Fibroblast of lung (primary cell): Measurements from ENCODE around the gene LSM3. TPM values are rescaled to one million over a fixed set of nuclear protein-coding genes. Genes with fewer than 3 reads are reported as not detected.

Experiments used
- DNase-seq, 2 donors: peaks; one replicate each; pipeline versions ENCODE4 v3.0.0 to v3.0.0-alpha.2; 2010; ENCODE audit warnings: low read depth in 2 of 2
- H2AFZ ChIP-seq: 2 replicates; pipeline ENCODE4 v1.5.1; 2012; ENCODE audit warnings: low read length, control low read depth, inconsistent platforms
- H3K27ac ChIP-seq: 2 replicates; pipeline ENCODE4 v1.5.1; 2011; ENCODE audit warnings: low read length, control low read depth; ENCODE audit not compliant: insufficient read depth
- H3K27me3 ChIP-seq: 2 replicates; pipeline ENCODE4 v1.5.1; 2011; ENCODE audit warnings: mild to moderate bottlenecking, low read length; ENCODE audit not compliant: control insufficient read depth, insufficient read depth
- H3K36me3 ChIP-seq: 2 replicates; pipeline ENCODE4 v1.5.1; 2011; ENCODE audit warnings: low read length; ENCODE audit not compliant: control insufficient read depth, insufficient read depth
- H3K4me1 ChIP-seq: 2 replicates; pipeline ENCODE4 v1.5.1; 2011; ENCODE audit warnings: low read length; ENCODE audit not compliant: control insufficient read depth, insufficient read depth; ENCODE audit errors: extremely low read depth
- H3K4me2 ChIP-seq: 2 replicates; pipeline ENCODE4 v1.5.1; 2011; ENCODE audit warnings: low read length, control low read depth; ENCODE audit not compliant: insufficient read depth; ENCODE audit errors: extremely low read depth
- H3K4me3 ChIP-seq, 4 experiments: fragments of 200-600 bp in 1 of 4; sonication (generic) in 1 of 4; replicated peaks in 1 of 4; 2 replicates each; pipeline ENCODE4 v1.5.1; 2011 to 2016; ENCODE audit warnings: low read length in 4 of 4, low read depth in 3 of 4, mild to moderate bottlenecking in 3 of 4, control low read depth in 2 of 4, inconsistent platforms in 1 of 4, mixed read lengths in 1 of 4; ENCODE audit not compliant: insufficient read depth in 1 of 4; ENCODE audit errors: control extremely low read depth in 1 of 4
- H3K79me2 ChIP-seq: 2 replicates; pipeline ENCODE4 v1.5.1; 2012; ENCODE audit warnings: mild to moderate bottlenecking, low read length, inconsistent platforms; ENCODE audit not compliant: control insufficient read depth, insufficient read depth
- H3K9ac ChIP-seq: 2 replicates; pipeline ENCODE4 v1.5.1; 2011; ENCODE audit warnings: mild to moderate bottlenecking, low read length, control low read depth; ENCODE audit not compliant: insufficient read depth
- H3K9me3 ChIP-seq: 2 replicates; pipeline ENCODE4 v1.5.1; 2012; ENCODE audit warnings: low read depth, low read length; ENCODE audit not compliant: control insufficient read depth, insufficient read depth
- H4K20me1 ChIP-seq: 2 replicates; pipeline ENCODE4 v1.5.1; 2011; ENCODE audit warnings: low read length; ENCODE audit not compliant: control insufficient read depth, insufficient read depth; ENCODE audit errors: extremely low read depth
- EZH2 ChIP-seq: IDR thresholded peaks from 2 replicates; pipeline ENCODE4 v1.5.1; 2012; ENCODE audit warnings: low read length, control low read depth, mild to moderate bottlenecking; ENCODE audit errors: missing control alignments
- polyA plus RNA-seq, 2 donors: library from polyadenylated mRNA; depleted of rRNA in 1 of 2; stranded (reverse) in 1 of 2; unstranded in 1 of 2; fragments of >200 nt; gene quantifications; 2 replicates each; pipeline ENCODE4 v1.2.1, GENCODE V29; 2011 to 2012; ENCODE audit warnings: missing spikeins in 1 of 2
- total RNA-seq: library from RNA; depleted of rRNA; stranded (reverse); fragments of >200 nt; gene quantifications from 2 replicates; pipeline ENCODE4 v1.2.1, GENCODE V29; 2014
- TF ChIP-seq, protein P1 (sequence below), 2 donors: IDR thresholded peaks in 1 of 2; conservative IDR thresholded peaks in 1 of 2; 1 replicate in 1 of 2; 2 replicates in 1 of 2; pipeline ENCODE4 v1.5.1; 2011 to 2012; ENCODE audit warnings: low read length in 2 of 2, control low read depth in 1 of 2, inconsistent platforms in 1 of 2, low read depth in 1 of 2, mild to moderate bottlenecking in 1 of 2

LSM3 gene
- total and polyA plus RNA-seq, 2 donors (not counting 1 experiment from before 2014, with no cell fraction given): 5.1 to 14.9 TPM

DNA sequence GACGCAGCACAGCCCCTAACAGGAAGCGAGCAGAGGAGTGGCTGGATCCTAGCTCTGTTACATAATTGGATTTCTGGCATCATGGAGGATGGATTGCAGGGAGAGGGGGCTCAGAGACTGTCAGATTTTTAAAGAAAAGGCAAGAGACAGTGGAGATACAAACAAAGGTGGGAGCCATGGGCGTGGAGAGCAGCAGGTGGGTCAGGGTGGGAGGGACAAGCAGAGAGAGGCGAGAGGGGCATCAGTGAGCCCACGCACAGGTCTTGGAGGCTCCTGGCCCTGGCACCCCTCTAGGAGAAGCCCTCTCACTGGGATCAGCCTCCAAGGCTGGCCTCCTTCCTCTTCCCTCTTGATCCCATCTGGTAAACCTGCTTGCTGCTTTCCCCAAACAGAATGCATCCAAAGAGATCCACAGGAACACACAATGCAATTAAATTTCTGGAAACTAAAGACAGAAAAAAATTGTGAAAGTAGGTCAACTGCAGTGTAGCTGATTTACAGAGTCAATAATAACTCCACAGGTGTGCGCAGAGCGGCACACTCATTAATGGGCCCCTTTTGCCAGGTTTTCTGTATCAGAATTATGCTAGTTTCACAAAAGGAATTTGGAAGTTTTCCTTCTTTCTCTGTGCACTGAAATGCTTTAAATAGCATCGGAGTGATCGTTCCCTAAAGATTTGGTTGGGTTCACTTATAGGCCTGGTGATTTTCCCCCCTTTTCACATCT is 66.1 kb downstream of the LSM3 start:
- H3K27ac ChIP-seq: no peak overlapping the region
- TF ChIP-seq, protein P1, sequence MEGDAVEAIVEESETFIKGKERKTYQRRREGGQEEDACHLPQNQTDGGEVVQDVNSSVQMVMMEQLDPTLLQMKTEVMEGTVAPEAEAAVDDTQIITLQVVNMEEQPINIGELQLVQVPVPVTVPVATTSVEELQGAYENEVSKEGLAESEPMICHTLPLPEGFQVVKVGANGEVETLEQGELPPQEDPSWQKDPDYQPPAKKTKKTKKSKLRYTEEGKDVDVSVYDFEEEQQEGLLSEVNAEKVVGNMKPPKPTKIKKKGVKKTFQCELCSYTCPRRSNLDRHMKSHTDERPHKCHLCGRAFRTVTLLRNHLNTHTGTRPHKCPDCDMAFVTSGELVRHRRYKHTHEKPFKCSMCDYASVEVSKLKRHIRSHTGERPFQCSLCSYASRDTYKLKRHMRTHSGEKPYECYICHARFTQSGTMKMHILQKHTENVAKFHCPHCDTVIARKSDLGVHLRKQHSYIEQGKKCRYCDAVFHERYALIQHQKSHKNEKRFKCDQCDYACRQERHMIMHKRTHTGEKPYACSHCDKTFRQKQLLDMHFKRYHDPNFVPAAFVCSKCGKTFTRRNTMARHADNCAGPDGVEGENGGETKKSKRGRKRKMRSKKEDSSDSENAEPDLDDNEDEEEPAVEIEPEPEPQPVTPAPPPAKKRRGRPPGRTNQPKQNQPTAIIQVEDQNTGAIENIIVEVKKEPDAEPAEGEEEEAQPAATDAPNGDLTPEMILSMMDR (conservative IDR thresholded peaks at IDR 0.05 in 1 of 2, IDR thresholded peaks at IDR 0.05 in 1 of 2; ENCODE audit: low read depth in 1 of 2, low read length in 2 of 2): no peak
- no peak for TF ChIP-seq EZH2

DNA sequence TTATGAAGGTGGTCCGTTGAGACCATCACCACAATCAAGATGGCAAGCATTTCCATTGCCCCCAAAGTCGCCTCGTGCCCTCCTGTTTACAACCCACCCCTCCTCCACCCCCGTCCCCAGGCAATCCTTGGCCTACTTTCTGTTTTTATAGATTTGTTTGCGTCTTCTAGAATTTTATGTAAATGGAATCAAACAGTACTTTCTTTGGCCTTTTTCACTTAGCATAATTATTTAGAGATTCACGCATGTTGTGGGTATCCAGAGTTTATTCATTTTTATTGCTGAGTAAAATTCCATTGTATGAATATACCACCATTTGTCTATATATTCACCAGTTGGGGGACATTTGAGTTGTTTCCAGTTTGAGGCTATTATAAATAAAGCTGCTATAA is 66.6 kb downstream of the LSM3 start:
- Histone ChIP-seq H3K4me1 (no peaks in the 10 kb centered on the region), H3K79me2 (no peaks in the 10 kb centered on the region), H4K20me1 (no peaks in the 10 kb centered on the region), H3K9me3 (no peaks in the 10 kb centered on the region), H3K9ac (no peak overlapping the region), H2AFZ (no peak overlapping the region), H3K27ac (no peak overlapping the region), H3K4me2 (no peak overlapping the region), H3K36me3 (no peaks in the 10 kb centered on the region), H3K4me3 (no peak overlapping the region), H3K27me3 (peaks cover 3% of the 10 kb centered on the region)
- TF ChIP-seq, protein P1 (conservative IDR thresholded peaks at IDR 0.05 in 1 of 2, IDR thresholded peaks at IDR 0.05 in 1 of 2; ENCODE audit: low read depth in 1 of 2, low read length in 2 of 2): no peak
- TF ChIP-seq EZH2: no peak
- no peak for DNase-seq

More for the DNA sequence above, 66.1 kb downstream of the LSM3 start:
- H3K9ac ChIP-seq: no peak overlapping the region
- no peaks in the 10 kb centered on the region for H3K36me3 ChIP-seq
- no peaks in the 10 kb centered on the region for H4K20me1 ChIP-seq
- no peaks in the 10 kb centered on the region for H3K4me1 ChIP-seq
- no peak overlapping the region for H2AFZ ChIP-seq
- DNase-seq: no peak
- no peaks in the 10 kb centered on the region for H3K9me3 ChIP-seq
- H3K4me2 ChIP-seq: no peak overlapping the region
- H3K79me2 ChIP-seq: no peaks in the 10 kb centered on the region
- H3K4me3 ChIP-seq: no peak overlapping the region
- peaks cover 3% of the 10 kb centered on the region for H3K27me3 ChIP-seq

DNA sequence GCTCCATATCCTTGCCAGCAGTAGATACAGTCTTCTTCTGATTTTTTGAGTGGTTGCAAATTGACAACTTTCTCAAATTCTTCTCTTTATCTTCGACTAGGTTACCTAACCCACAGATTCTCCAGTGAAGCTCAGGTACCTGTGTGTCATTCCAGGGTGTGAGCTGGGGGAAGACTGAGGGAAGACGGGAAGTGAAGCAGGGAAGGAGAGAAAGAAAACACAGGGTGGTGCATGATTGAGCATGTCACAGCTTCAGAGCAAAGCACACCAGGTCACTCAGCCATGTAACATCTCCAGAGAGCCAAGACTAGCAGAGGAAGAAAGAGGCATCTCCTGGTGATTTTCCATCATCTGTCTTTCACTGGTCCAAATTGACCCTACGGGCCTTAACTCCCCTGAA is 67.2 kb downstream of the LSM3 start:
- no peak for DNase-seq
- no peaks in the 10 kb centered on the region for H3K79me2 ChIP-seq
- no peak overlapping the region for H3K9ac ChIP-seq
- no peaks in the 10 kb centered on the region for H3K9me3 ChIP-seq
- H4K20me1 ChIP-seq: no peaks in the 10 kb centered on the region
- H3K36me3 ChIP-seq: no peaks in the 10 kb centered on the region
- no peak overlapping the region for H3K4me2 ChIP-seq
- H3K4me1 ChIP-seq: no peaks in the 10 kb centered on the region
- H3K4me3 ChIP-seq: no peak overlapping the region
- no peak overlapping the region for H3K27ac ChIP-seq
- no peak overlapping the region for H2AFZ ChIP-seq
- peaks cover 3% of the 10 kb centered on the region for H3K27me3 ChIP-seq
- TF ChIP-seq EZH2: no peak
- TF ChIP-seq, protein P1 (conservative IDR thresholded peaks at IDR 0.05 in 1 of 2, IDR thresholded peaks at IDR 0.05 in 1 of 2; ENCODE audit: low read depth in 1 of 2, low read length in 2 of 2): no peak
